GM12878 (cell line): Measurements from ENCODE around the gene ARL10. TPM values are rescaled to one million over a fixed set of nuclear protein-coding genes. Genes with fewer than 3 reads are reported as not detected.

Source experiments
- ATAC-seq: fragments of 200-7000 bp; cut with Tn5 transposase; 3 replicates; pipeline ENCODE4 v1.9.1; 2020; ENCODE audit warnings: mild to moderate bottlenecking, moderate library complexity
- Bru-seq: library from RNA; stranded (reverse); fragments of 400-500 nt; gene quantifications from one replicate; lab custom pipeline; 2021; lab: Mats Ljungman, UMichigan
- BruChase-seq, 2 experiments: library from RNA; stranded (reverse); fragments of 400-500 nt; gene quantifications; one replicate each; lab custom pipeline; 2021; lab: Mats Ljungman, UMichigan
- BruUV-seq: library from RNA; stranded (reverse); fragments of 400-500 nt; replicated peaks from 2 replicates; lab custom pipeline; 2021; lab: Mats Ljungman, UMichigan
- CTCF ChIA-PET: fragments of 300-600 bp; sonication (Branson Sonifier 250); formaldehyde crosslinking; extraction: SDS; loops from one replicate; lab custom pipeline; 2021; ENCODE audit warnings: inconsistent platforms; lab: Yijun Ruan, JAX
- POLR2A ChIA-PET: fragments of 350-600 bp; formaldehyde crosslinking; extraction: SDS; loops from one replicate; lab custom pipeline; 2021; ENCODE audit warnings: inconsistent platforms; lab: Charles Lee
- RAD21 ChIA-PET: fragments of 300-600 bp; sonication (Branson Sonifier 250); formaldehyde crosslinking; loops from one replicate; lab custom pipeline; 2023; ENCODE audit warnings: antibody characterized with exemption; ENCODE audit not compliant: unreplicated experiment; lab: Charles Lee
- SMC1A ChIA-PET: fragments of 300-600 bp; sonication (Branson Sonifier 250); formaldehyde crosslinking; loops from one replicate; lab custom pipeline; 2023; ENCODE audit not compliant: unreplicated experiment, uncharacterized antibody; lab: Charles Lee
- DNase-seq: peaks from one replicate; pipeline ENCODE4 v3.0.0-alpha.2; 2011; ENCODE audit warnings: low read depth, low spot score
- FAIRE-seq: peaks from 3 replicates; lab custom pipeline; 2011; peaks lifted over from hg19 to GRCh38; lab: Jason Lieb, UNC
- H2AFZ ChIP-seq: 2 replicates; pipeline ENCODE4 v1.6.0; 2011; ENCODE audit warnings: low read depth, low read length, control low read depth; ENCODE audit not compliant: control insufficient read depth
- H3K27ac ChIP-seq: 2 replicates; pipeline ENCODE4 v1.5.1; 2011; ENCODE audit warnings: control low read depth; ENCODE audit not compliant: control insufficient read depth, insufficient read depth
- H3K27me3 ChIP-seq, 2 experiments: replicated peaks in 1 of 2; 2 replicates each; pipeline versions ENCODE4 v1.6.0 to v1.6.1; 2011; ENCODE audit warnings: low read length in 1 of 2; ENCODE audit not compliant: control insufficient read depth in 2 of 2, insufficient read depth in 2 of 2
- H3K36me3 ChIP-seq, 2 experiments: 2 replicates each; pipeline ENCODE4 v1.5.1; 2011; ENCODE audit warnings: low read length in 1 of 2; ENCODE audit not compliant: control insufficient read depth in 2 of 2, insufficient read depth in 2 of 2
- H3K4me1 ChIP-seq: 2 replicates; pipeline ENCODE4 v1.6.1; 2011; ENCODE audit warnings: mild to moderate bottlenecking, low read length, moderate library complexity, mixed read lengths; ENCODE audit not compliant: control insufficient read depth, insufficient read depth
- H3K4me2 ChIP-seq: 2 replicates; pipeline ENCODE4 v1.6.0; 2011; ENCODE audit warnings: control low read depth; ENCODE audit not compliant: control insufficient read depth, insufficient read depth
- H3K4me3 ChIP-seq: fragments of 200-600 bp; sonication (generic); 2 replicates; pipeline ENCODE4 v1.5.1; 2016
- H3K79me2 ChIP-seq: 2 replicates; pipeline ENCODE4 v1.6.0; 2011; ENCODE audit warnings: low read length; ENCODE audit not compliant: control insufficient read depth, insufficient read depth
- H3K9ac ChIP-seq: 2 replicates; pipeline ENCODE4 v1.8.0; 2011; ENCODE audit warnings: low read length, control low read depth, mixed read lengths; ENCODE audit not compliant: control insufficient read depth, insufficient read depth
- H3K9me3 ChIP-seq: replicated peaks from 3 replicates; pipeline ENCODE4 v1.5.1; 2011; ENCODE audit warnings: mild to moderate bottlenecking, low read length; ENCODE audit not compliant: control insufficient read depth, insufficient read depth
- H4K20me1 ChIP-seq: 2 replicates; pipeline ENCODE4 v1.6.0; 2011; ENCODE audit not compliant: control insufficient read depth, insufficient read depth
- CBX3 ChIP-seq: fragments of 200-600 bp; sonication (generic); IDR thresholded peaks from 2 replicates; pipeline ENCODE4 v1.6.1; 2016; ENCODE audit warnings: low read depth, borderline replicate concordance
- DPF2 ChIP-seq: fragments of 450-650 bp; IDR thresholded peaks from 2 replicates; pipeline ENCODE4 v1.6.1; 2017; ENCODE audit warnings: mild to moderate bottlenecking
- EGR1 ChIP-seq, 2 experiments: IDR thresholded peaks; 1 replicate in 1 of 2; 2 replicates in 1 of 2; pipeline ENCODE4 v1.6.1; 2011 to 2012; ENCODE audit warnings: low read depth in 2 of 2, low read length in 2 of 2, borderline replicate concordance in 1 of 2, mild to moderate bottlenecking in 1 of 2, moderate library complexity in 1 of 2
- ETV6 ChIP-seq, 2 experiments: fragments of 450-650 bp in 1 of 2; IDR thresholded peaks in 1 of 2; conservative IDR thresholded peaks in 1 of 2; 2 replicates each; pipeline ENCODE4 v1.6.1; 2014; ENCODE audit warnings: antibody characterized with exemption in 1 of 2, borderline replicate concordance in 1 of 2, low read depth in 1 of 2, mild to moderate bottlenecking in 1 of 2, moderate library complexity in 1 of 2
- GATAD2B ChIP-seq: fragments of 450-650 bp; conservative IDR thresholded peaks from 2 replicates; pipeline ENCODE4 v1.6.1; 2017; ENCODE audit warnings: low read depth, mild to moderate bottlenecking, moderate library complexity
- HDAC2 ChIP-seq: fragments of 200-600 bp; sonication (generic); IDR thresholded peaks from 2 replicates; pipeline ENCODE4 v1.6.1; 2017
- HDGF ChIP-seq: fragments of 450-650 bp; IDR thresholded peaks from 2 replicates; pipeline ENCODE4 v1.6.1; 2016; ENCODE audit warnings: antibody characterized with exemption
- IKZF1 ChIP-seq: fragments of 450-650 bp; conservative IDR thresholded peaks from 2 replicates; pipeline ENCODE4 v1.6.1; 2017; ENCODE audit warnings: antibody characterized with exemption, mild to moderate bottlenecking
- IKZF2 ChIP-seq, 2 experiments: fragments of 450-650 bp; IDR thresholded peaks; 2 replicates each; pipeline ENCODE4 v1.6.1; 2017; ENCODE audit warnings: mild to moderate bottlenecking in 2 of 2, moderate library complexity in 2 of 2
- IRF4 ChIP-seq: IDR thresholded peaks from 2 replicates; pipeline ENCODE4 v1.6.1; 2011; ENCODE audit warnings: low read depth, low read length
- LARP7 ChIP-seq: fragments of 450-650 bp; IDR thresholded peaks from 2 replicates; pipeline ENCODE4 v1.6.1; 2017; ENCODE audit warnings: mild to moderate bottlenecking
- PAX5 ChIP-seq: IDR thresholded peaks from 2 replicates; pipeline ENCODE4 v1.6.1; 2011; ENCODE audit warnings: low read depth, low read length, borderline replicate concordance
- PBX3 ChIP-seq: IDR thresholded peaks from 2 replicates; pipeline ENCODE4 v1.6.1; 2011; ENCODE audit warnings: mild to moderate bottlenecking, low read depth, low read length, moderate library complexity; ENCODE audit not compliant: insufficient replicate concordance
- PML ChIP-seq: IDR thresholded peaks from 2 replicates; pipeline ENCODE4 v1.6.1; 2012; ENCODE audit warnings: low read length, inconsistent platforms
- POLR2A ChIP-seq: IDR thresholded peaks from 2 replicates; pipeline ENCODE4 v1.6.1; 2011; ENCODE audit warnings: low read depth, mild to moderate bottlenecking, low read length
- POU2F2 ChIP-seq: IDR thresholded peaks from 3 replicates; pipeline ENCODE4 v1.6.1; 2011; ENCODE audit warnings: low read depth, mild to moderate bottlenecking, low read length, borderline replicate concordance
- SIX5 ChIP-seq: IDR thresholded peaks from 2 replicates; pipeline ENCODE4 v1.6.1; 2011; ENCODE audit warnings: mild to moderate bottlenecking, low read depth, low read length, moderate library complexity; ENCODE audit not compliant: severe bottlenecking
- SRF ChIP-seq, 2 experiments: IDR thresholded peaks; 2 replicates each; pipeline ENCODE4 v1.6.1; 2011; ENCODE audit warnings: low read depth in 2 of 2, low read length in 2 of 2, mild to moderate bottlenecking in 1 of 2, moderate library complexity in 1 of 2
- YY1 ChIP-seq: IDR thresholded peaks from 2 replicates; pipeline ENCODE4 v1.6.1; 2011; ENCODE audit warnings: low read depth, mild to moderate bottlenecking, low read length
- ZNF24 ChIP-seq: fragments of 450-650 bp; IDR thresholded peaks from 2 replicates; pipeline ENCODE4 v1.6.1; 2017; ENCODE audit warnings: antibody characterized with exemption, mild to moderate bottlenecking
- ZSCAN29 ChIP-seq: fragments of 450-650 bp; IDR thresholded peaks from 2 replicates; pipeline ENCODE4 v1.6.1; 2017; ENCODE audit warnings: mild to moderate bottlenecking, moderate library complexity
- WGBS: methylation state at CpG from one replicate; pipeline ENCODE4 v1.1.6; 2016; ENCODE audit warnings: low lambda C conversion rate; ENCODE audit not compliant: insufficient replicate concordance, insufficient coverage; ENCODE audit errors: missing lambda C conversion rate; 5-methylcytosine and 5-hydroxymethylcytosine counted together
- in situ Hi-C: fragments of 300-500 bp; cut with MboI; formaldehyde crosslinking; loops from 9 replicates; pipeline ENCODE4 v1.14.3; 2018; ENCODE audit warnings: mixed read lengths
- intact Hi-C: fragments of 100-400 bp; cut with micrococcal nuclease; formaldehyde crosslinking; loops from one replicate; pipeline ENCODE4 v1.14.2; 2022; ENCODE audit not compliant: unreplicated experiment
- long read RNA-seq, 2 experiments: library from polyadenylated mRNA; unstranded; transcript quantifications; one replicate each; pipeline ENCODE4 v2.0.0, GENCODE V29; 2019 to 2020
- polyA minus RNA-seq, 3 experiments: library from RNA; depleted of rRNA, polyadenylated mRNA; stranded (reverse); fragments of >200 nt; gene quantifications; 2 replicates each; pipeline ENCODE4 v1.2.3, GENCODE V29; 2011
- polyA plus RNA-seq, 11 experiments: library from polyadenylated mRNA; depleted of rRNA in 4 of 11; unstranded in 6 of 11; stranded (reverse) in 5 of 11; fragments of >200 nt; fragmentation: Nextera tagmentation in 4 of 11; fragmentation: Illumina TruSeq in 1 of 11; extraction: Ambion mirVana in 4 of 11; extraction: Trizol in 1 of 11; gene quantifications; 1 replicate in 1 of 11; 2 replicates in 10 of 11; pipeline versions ENCODE4 v1.2.1 to v1.2.3, GENCODE V29; 2011 to 2016; ENCODE audit warnings: inconsistent platforms in 2 of 11, missing spikeins in 2 of 11, low read depth in 1 of 11
- total RNA-seq, 4 experiments: library from RNA; depleted of rRNA in 3 of 4; stranded (reverse); fragments of >200 nt in 3 of 4; fragmentation: Illumina TruSeq in 1 of 4; extraction: Trizol in 1 of 4; gene quantifications; 2 replicates each; pipeline versions ENCODE4 v1.2.1 to v1.2.3, GENCODE V29; 2013 to 2021

Gene ARL10
- total RNA-seq (2013; cell fraction: nucleolus; rRNA removed) = 32.8 and 65.0 TPM in 2 replicates
- total RNA-seq (2014; rRNA removed) (3.4 and 3.6 TPM in 2 replicates), total RNA-seq (2014; rRNA removed; fragmentation: Illumina TruSeq; extraction: Trizol) (1.7 and 1.8 TPM in 2 replicates), total RNA-seq (2021) (6.4 and 7.2 TPM in 2 replicates), polyA plus RNA-seq (2011; rRNA removed) (3.2 and 4.0 TPM in 2 replicates), polyA plus RNA-seq (2014; fragmentation: Illumina TruSeq; extraction: Trizol) (3.0 and 3.8 TPM in 2 replicates), polyA plus RNA-seq (2014; fragmentation: Nextera tagmentation; extraction: Ambion mirVana) (under 1 TPM; 0.44 to 0.69 TPM), polyA plus RNA-seq (2014; rRNA removed) (4.6 and 5.4 TPM in 2 replicates), polyA plus RNA-seq (2016; fragmentation: Nextera tagmentation; extraction: Ambion mirVana) (1 to 10 TPM; 1.0 to 1.3 TPM), polyA minus RNA-seq (2011; rRNA and poly(A)+ RNA removed) (3.6 and 4.6 TPM in 2 replicates), Bru-seq, nascent RNA (percentile 65 among the genes with signal in this experiment), BruChase-seq, experiment 1, labeled RNA remaining after a 6-hour chase (percentile 78 among the genes with signal in this experiment), BruChase-seq, experiment 2, labeled RNA remaining after a 2-hour chase (percentile 77 among the genes with signal in this experiment)
- polyA plus RNA-seq (2011; ENCODE audit: low read depth) = 7.5 TPM
- 2.3 and 3.0 TPM in 2 replicates for polyA plus RNA-seq (2011; cell fraction: cytosol; rRNA removed)
- 6.8 and 7.8 TPM in 2 replicates for polyA plus RNA-seq (2011; cell fraction: nucleus; rRNA removed)
- polyA plus RNA-seq (2012) = 3.7 and 6.9 TPM in 2 replicates
- polyA minus RNA-seq (2011; cell fraction: cytosol; rRNA and poly(A)+ RNA removed) = 1.1 and 2.1 TPM in 2 replicates
- 2.9 and 3.2 TPM in 2 replicates for polyA minus RNA-seq (2011; cell fraction: nucleus; rRNA and poly(A)+ RNA removed)
- long read RNA-seq, experiment 1 = 0 reads
- long read RNA-seq, experiment 2, partial matches to known transcripts = 0 of 5 reads
- long read RNA-seq, experiment 2, other reads (novel, unspliced or antisense) = 5 of 5 reads

GRCh38 chr5:176365351-176366231 is at the start of gene ARL10:
TSS of gene ARL10 (plus strand) at chr5:176365487. CDS start at chr5:176365564, 77 bp downstream.
- SMC1A ChIA-PET = no interaction called here
- 10% methylated on average over 89 of the region's 108 CpGs for WGBS
- Histone ChIP-seq H3K9me3 (no peaks in the 10 kb centered on the region), H3K36me3 (no peaks in the 10 kb centered on the region), H3K4me2 (peak within 1 kb of the TSS; percentile 98), H3K27ac (no peak within 1 kb of the TSS), H4K20me1 (no peaks in the 10 kb centered on the region), H3K9ac (peak within 1 kb of the TSS; percentile 71), H3K4me3 (peak within 1 kb of the TSS; percentile 91), H2AFZ (peak within 1 kb of the TSS; percentile 92), H3K27me3 (no peaks in the 10 kb centered on the region), H3K4me1 (no peaks in the 10 kb centered on the region; the same call in 1 of the 2 replicates), H3K79me2 (peaks cover 10% of the 10 kb centered on the region)
- no peak for FAIRE-seq
- in situ Hi-C loops (no loop called here), intact Hi-C loops (loop anchor here (1.0 kb wide), 1 partner anchor 23 kb away; the partner anchor contains the start of genes HIGD2A and NOP16)
- no TSS peak for BruUV-seq
- RAD21 ChIA-PET = no interaction called here
- CTCF ChIA-PET = no interaction called here
- DNase-seq = no peak
- POLR2A ChIA-PET = no interaction called here
- ATAC-seq = peak; percentile 52
- peak; percentile 85 for TF ChIP-seq IKZF1
- TF ChIP-seq DPF2 = no peak
- no peak for TF ChIP-seq ETV6 (conservative IDR thresholded peaks at IDR 0.05 in 1 of 2, IDR thresholded peaks at IDR 0.05 in 1 of 2; ENCODE audit: borderline replicate concordance in 1 of 2, low read depth in 1 of 2)
- TF ChIP-seq LARP7 = peak; percentile 83
- TF ChIP-seq IKZF2 (IDR thresholded peaks at IDR 0.05) = no peak
- TF ChIP-seq HDGF = no peak
- TF ChIP-seq EGR1 (IDR thresholded peaks at IDR 0.05; ENCODE audit: borderline replicate concordance in 1 of 2, low read depth in 2 of 2, low read length in 2 of 2) = peak in 1 of 2 experiments; percentile 88; a peak in 2 of 3 replicates
- TF ChIP-seq HDAC2 = no peak
- peak; percentile 53; the same call in 1 of the 2 replicates for TF ChIP-seq PAX5
- peak; percentile 73 for TF ChIP-seq SIX5
- no peak for TF ChIP-seq PBX3
- TF ChIP-seq POLR2A = peak; percentile 66; the same call in 1 of the 2 replicates
- TF ChIP-seq ZSCAN29 = no peak
- peak; percentile 71; the same call in 1 of the 2 replicates for TF ChIP-seq GATAD2B
- no peak for TF ChIP-seq POU2F2
- TF ChIP-seq PML = no peak
- no peak for TF ChIP-seq CBX3
- peak; percentile 82 for TF ChIP-seq YY1
- 0 out of 4 replicates have a peak, but pooled peaks of 1 of the 2 experiments have one; percentile 28 for TF ChIP-seq SRF (IDR thresholded peaks at IDR 0.05; ENCODE audit: low read depth in 2 of 2, low read length in 2 of 2)
- TF ChIP-seq ZNF24 = 0 out of 2 replicates have a peak, but pooled peaks have one; percentile 11
- TF ChIP-seq IRF4 = no peak
